IMR-90 (cell line): ENCODE measurements around the gene CXorf38. TPM values are rescaled to one million over a fixed set of nuclear protein-coding genes. Genes with fewer than 3 reads are reported as not detected.

Source experiments
- ATAC-seq: fragments of 200-7000 bp; cut with Tn5 transposase; 2 replicates; pipeline ENCODE4 v1.9.1; 2020; ENCODE audit warnings: low read depth, mild to moderate bottlenecking, moderate library complexity
- BruUV-seq: library from RNA; stranded (reverse); fragments of 400-500 nt; replicated peaks from 2 replicates; lab custom pipeline; 2021; lab: Mats Ljungman, UMichigan
- CTCF ChIA-PET: fragments of 300-600 bp; formaldehyde crosslinking; extraction: SDS; loops from one replicate; lab custom pipeline; 2021; ENCODE audit warnings: antibody characterized with exemption; lab: Yijun Ruan, JAX
- POLR2A ChIA-PET: fragments of 300-600 bp; sonication (Branson Sonifier 250); formaldehyde crosslinking; loops from one replicate; lab custom pipeline; 2022; ENCODE audit warnings: antibody characterized with exemption; ENCODE audit not compliant: unreplicated experiment; lab: Charles Lee
- DNase-seq: peaks from one replicate; pipeline ENCODE4 v3.0.0; 2013
- H2AFZ ChIP-seq: replicated peaks from 2 replicates; pipeline ENCODE3; 2013; ENCODE audit warnings: low read length, mild to moderate bottlenecking; ENCODE audit not compliant: poor library complexity
- H2AK5ac ChIP-seq: 2 replicates; pipeline ENCODE4 v1.6.1; 2013; ENCODE audit warnings: low read depth, low read length, inconsistent platforms
- H2AK9ac ChIP-seq: replicated peaks from 2 replicates; pipeline ENCODE3; 2013; ENCODE audit warnings: mild to moderate bottlenecking, low read depth, low read length, moderate library complexity; ENCODE audit not compliant: poor library complexity
- H2BK120ac ChIP-seq: 2 replicates; pipeline ENCODE4 v1.6.1; 2013; ENCODE audit warnings: low read depth, low read length, inconsistent platforms
- H2BK15ac ChIP-seq: 3 replicates; pipeline ENCODE4 v1.6.1; 2013; ENCODE audit warnings: low read depth, low read length, inconsistent platforms
- H2BK20ac ChIP-seq: 2 replicates; pipeline ENCODE4 v1.6.1; 2013; ENCODE audit warnings: low read depth, mild to moderate bottlenecking, inconsistent platforms, low read length, moderate library complexity
- H2BK5ac ChIP-seq: 2 replicates; pipeline ENCODE4 v1.6.1; 2013; ENCODE audit warnings: mild to moderate bottlenecking, low read depth, low read length, inconsistent platforms; ENCODE audit not compliant: poor library complexity, severe bottlenecking
- H3K14ac ChIP-seq: replicated peaks from 2 replicates; pipeline ENCODE4 v1.6.1; 2013; ENCODE audit warnings: low read depth, low read length, inconsistent platforms
- H3K18ac ChIP-seq: 2 replicates; pipeline ENCODE4 v1.6.1; 2013; ENCODE audit warnings: low read depth, low read length, control low read depth
- H3K23ac ChIP-seq: 2 replicates; pipeline ENCODE4 v1.6.1; 2013; ENCODE audit warnings: low read depth, low read length, inconsistent platforms
- H3K27ac ChIP-seq: 2 replicates; pipeline ENCODE4 v1.5.1; 2013; ENCODE audit warnings: mild to moderate bottlenecking, control low read depth, low read length; ENCODE audit not compliant: insufficient read depth
- H3K27me3 ChIP-seq: 2 replicates; pipeline ENCODE4 v1.6.1; 2013; ENCODE audit warnings: low read length; ENCODE audit not compliant: control insufficient read depth, insufficient read depth
- H3K36me3 ChIP-seq: 2 replicates; pipeline ENCODE4 v1.6.1; 2013; ENCODE audit warnings: low read length, mixed read lengths; ENCODE audit not compliant: control insufficient read depth, insufficient read depth
- H3K4ac ChIP-seq: 2 replicates; pipeline ENCODE4 v1.6.1; 2013; ENCODE audit warnings: low read depth, low read length, inconsistent platforms
- H3K4me1 ChIP-seq: 2 replicates; pipeline ENCODE4 v1.6.1; 2013; ENCODE audit warnings: low read length, mixed read lengths; ENCODE audit not compliant: control insufficient read depth, insufficient read depth
- H3K4me2 ChIP-seq: 2 replicates; pipeline ENCODE4 v1.6.1; 2013; ENCODE audit warnings: low read depth, mild to moderate bottlenecking, control low read depth, low read length, moderate library complexity
- H3K4me3 ChIP-seq: 2 replicates; pipeline ENCODE4 v1.5.1; 2013; ENCODE audit warnings: low read depth, mild to moderate bottlenecking, control low read depth, low read length, moderate library complexity; ENCODE audit not compliant: insufficient read depth
- H3K56ac ChIP-seq: 2 replicates; pipeline ENCODE4 v1.6.1; 2013; ENCODE audit warnings: low read length, inconsistent platforms; ENCODE audit not compliant: insufficient read depth; ENCODE audit errors: extremely low read depth
- H3K79me1 ChIP-seq, 2 experiments: 2 replicates each; pipeline ENCODE4 v1.6.1; 2013; ENCODE audit warnings: low read length in 2 of 2, inconsistent platforms in 1 of 2, low read depth in 1 of 2
- H3K9ac ChIP-seq: 2 replicates; pipeline ENCODE4 v1.6.1; 2013; ENCODE audit warnings: low read depth, low read length, control low read depth
- H3K9me1 ChIP-seq: 2 replicates; pipeline ENCODE4 v1.6.1; 2013; ENCODE audit warnings: low read length, inconsistent platforms; ENCODE audit not compliant: insufficient read depth
- H3K9me3 ChIP-seq: 2 replicates; pipeline ENCODE4 v1.6.1; 2013; ENCODE audit warnings: low read length; ENCODE audit not compliant: control insufficient read depth, insufficient read depth
- H4K20me1 ChIP-seq: 2 replicates; pipeline ENCODE4 v1.6.1; 2013; ENCODE audit warnings: low read length, inconsistent platforms; ENCODE audit not compliant: insufficient read depth
- H4K5ac ChIP-seq: 2 replicates; pipeline ENCODE4 v1.6.1; 2013; ENCODE audit warnings: mild to moderate bottlenecking, low read depth, low read length, control low read depth
- H4K8ac ChIP-seq, 2 experiments: 2 replicates each; pipeline ENCODE4 v1.6.1; 2013; ENCODE audit warnings: low read depth in 2 of 2, low read length in 2 of 2, control low read depth in 1 of 2, inconsistent platforms in 1 of 2
- H4K91ac ChIP-seq: 2 replicates; pipeline ENCODE4 v1.6.1; 2013; ENCODE audit warnings: low read depth, low read length, inconsistent platforms; ENCODE audit not compliant: insufficient read depth
- BHLHE40 ChIP-seq: fragments of 150-350 bp; IDR thresholded peaks from 2 replicates; pipeline ENCODE4 v1.6.1; 2016; ENCODE audit warnings: mild to moderate bottlenecking, low read depth, low read length
- CEBPB ChIP-seq: IDR thresholded peaks from 2 replicates; pipeline ENCODE4 v1.6.1; 2012; ENCODE audit warnings: low read depth, low read length, improper control_type of control experiment
- CHD1 ChIP-seq: IDR thresholded peaks from 2 replicates; pipeline ENCODE4 v1.6.1; 2012; ENCODE audit warnings: low read depth, low read length, improper control_type of control experiment
- FOS ChIP-seq: fragments of 150-350 bp; IDR thresholded peaks from 2 replicates; pipeline ENCODE4 v1.6.1; 2016; ENCODE audit warnings: low read depth, low read length
- MAFK ChIP-seq: IDR thresholded peaks from 2 replicates; pipeline ENCODE4 v1.6.1; 2012; ENCODE audit warnings: low read depth, low read length, improper control_type of control experiment
- MAZ ChIP-seq: IDR thresholded peaks from 2 replicates; pipeline ENCODE4 v1.6.1; 2012; ENCODE audit warnings: low read depth, mild to moderate bottlenecking, low read length, improper control_type of control experiment, moderate library complexity, borderline replicate concordance
- MXI1 ChIP-seq: IDR thresholded peaks from 2 replicates; pipeline ENCODE4 v1.6.1; 2012; ENCODE audit warnings: low read depth, mild to moderate bottlenecking, low read length, moderate library complexity, borderline replicate concordance
- NFE2L2 ChIP-seq: fragments of 150-350 bp; IDR thresholded peaks from 2 replicates; pipeline ENCODE4 v1.6.1; 2016; ENCODE audit warnings: low read depth, mild to moderate bottlenecking, low read length
- POLR2A ChIP-seq: IDR thresholded peaks from 2 replicates; pipeline ENCODE4 v1.6.1; 2012; ENCODE audit warnings: mild to moderate bottlenecking, low read depth, low read length
- RAD21 ChIP-seq: IDR thresholded peaks from 2 replicates; pipeline ENCODE4 v1.6.1; 2012; ENCODE audit warnings: low read length, improper control_type of control experiment
- RCOR1 ChIP-seq: IDR thresholded peaks from 2 replicates; pipeline ENCODE4 v1.6.1; 2012; ENCODE audit warnings: mild to moderate bottlenecking, low read length, improper control_type of control experiment; ENCODE audit not compliant: insufficient replicate concordance
- RFX5 ChIP-seq: IDR thresholded peaks from 2 replicates; pipeline ENCODE4 v1.8.0; 2012; ENCODE audit warnings: low read depth, mild to moderate bottlenecking, low read length, moderate library complexity
- SMC3 ChIP-seq: fragments of 150-350 bp; IDR thresholded peaks from 2 replicates; pipeline ENCODE4 v1.6.1; 2016; ENCODE audit warnings: low read depth, mild to moderate bottlenecking, antibody characterized with exemption, low read length, moderate library complexity
- WGBS, 2 experiments: methylation state at CpG; one replicate each; pipeline versions ENCODE4 v1.1.5 to v1.1.7; 2013; ENCODE audit warnings: missing lambda C conversion rate in 2 of 2; ENCODE audit not compliant: insufficient read length in 1 of 2; ENCODE audit errors: extremely low coverage in 2 of 2; 5-methylcytosine and 5-hydroxymethylcytosine counted together
- dilution Hi-C: fragments of 300-500 bp; cut with HindIII; formaldehyde crosslinking; loops from one replicate; pipeline ENCODE4 v1.14.3; 2018; ENCODE audit warnings: low sequenced_read_pairs; ENCODE audit not compliant: unreplicated experiment
- in situ Hi-C: fragments of 300-500 bp; cut with MboI; formaldehyde crosslinking; loops from 3 replicates; pipeline ENCODE4 v1.14.3; 2019; ENCODE audit warnings: low sequenced_read_pairs, inconsistent platforms, mixed read lengths
- intact Hi-C: fragments of 100-400 bp; cut with micrococcal nuclease; formaldehyde crosslinking; loops from 2 replicates; pipeline ENCODE4 v1.10.0; 2022
- polyA plus RNA-seq, 3 experiments: library from polyadenylated mRNA; depleted of rRNA; stranded (reverse); fragments of >200 nt; gene quantifications; 2 replicates each; pipeline ENCODE4 v1.2.3, GENCODE V29; 2012; ENCODE audit warnings: low replicate concordance in 1 of 3
- total RNA-seq: library from RNA; depleted of rRNA; stranded (reverse); fragments of >200 nt; gene quantifications from 2 replicates; pipeline ENCODE4 v1.2.3, GENCODE V29; 2012
- TF ChIP-seq, protein P1 (sequence below): conservative IDR thresholded peaks from 2 replicates; pipeline ENCODE4 v1.5.1; 2012; ENCODE audit warnings: mild to moderate bottlenecking, low read depth, low read length, improper control_type of control experiment
- TF ChIP-seq, protein P2 (sequence below): fragments of 150-350 bp; IDR thresholded peaks from 2 replicates; pipeline ENCODE4 v1.6.1; 2017; ENCODE audit warnings: mild to moderate bottlenecking, antibody characterized with exemption, low read length, low read depth
- TF ChIP-seq, protein P3 (sequence below): fragments of 150-350 bp; IDR thresholded peaks from 2 replicates; pipeline ENCODE4 v1.6.1; 2016; ENCODE audit warnings: low read depth, mild to moderate bottlenecking, low read length, moderate library complexity, borderline replicate concordance

The CXorf38 gene
- total and polyA plus RNA-seq, 2 of the 4 experiments (the other 2 are of a cell fraction) = 7.0 to 9.9 TPM

DNA sequence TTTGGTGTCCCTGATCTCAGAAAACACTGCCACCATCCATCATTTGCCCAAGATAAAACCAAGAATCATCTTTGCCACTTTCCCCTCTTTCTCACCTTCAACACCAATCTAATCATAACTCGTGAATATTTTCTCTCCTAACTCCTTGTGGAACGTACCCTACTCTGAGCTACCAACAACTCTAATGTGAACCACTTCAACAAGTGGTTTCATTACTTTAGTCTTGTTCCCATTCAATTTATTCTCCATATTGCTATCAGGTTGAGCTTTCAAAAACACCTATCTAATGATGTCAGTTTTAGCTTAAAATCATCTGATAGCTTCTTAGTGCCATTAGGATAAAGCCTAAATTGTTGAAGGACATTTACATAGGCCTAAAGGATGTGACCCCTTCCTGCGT, 39.8 kb upstream of the CXorf38 start:
- no peak overlapping the region for H3K27ac ChIP-seq
- no peak overlapping the region for H2AFZ ChIP-seq
- no peak overlapping the region for H3K14ac ChIP-seq
- H3K9ac ChIP-seq = no peak overlapping the region
- no peaks in the 10 kb centered on the region for H3K4me1 ChIP-seq
- intact Hi-C loops (no loop called here), dilution Hi-C loops (no loop called here), in situ Hi-C loops (no loop called here)
- TF ChIP-seq MXI1 (no peak), SMC3 (no peak), BHLHE40 (no peak), MAFK (no peak), CEBPB (no peak), POLR2A (no peak), NFE2L2 (no peak), FOS (no peak), RCOR1 (no peak), RAD21 (no peak), RFX5 (no peak), MAZ (no peak), CHD1 (no peak)
- TF ChIP-seq, protein P1, sequence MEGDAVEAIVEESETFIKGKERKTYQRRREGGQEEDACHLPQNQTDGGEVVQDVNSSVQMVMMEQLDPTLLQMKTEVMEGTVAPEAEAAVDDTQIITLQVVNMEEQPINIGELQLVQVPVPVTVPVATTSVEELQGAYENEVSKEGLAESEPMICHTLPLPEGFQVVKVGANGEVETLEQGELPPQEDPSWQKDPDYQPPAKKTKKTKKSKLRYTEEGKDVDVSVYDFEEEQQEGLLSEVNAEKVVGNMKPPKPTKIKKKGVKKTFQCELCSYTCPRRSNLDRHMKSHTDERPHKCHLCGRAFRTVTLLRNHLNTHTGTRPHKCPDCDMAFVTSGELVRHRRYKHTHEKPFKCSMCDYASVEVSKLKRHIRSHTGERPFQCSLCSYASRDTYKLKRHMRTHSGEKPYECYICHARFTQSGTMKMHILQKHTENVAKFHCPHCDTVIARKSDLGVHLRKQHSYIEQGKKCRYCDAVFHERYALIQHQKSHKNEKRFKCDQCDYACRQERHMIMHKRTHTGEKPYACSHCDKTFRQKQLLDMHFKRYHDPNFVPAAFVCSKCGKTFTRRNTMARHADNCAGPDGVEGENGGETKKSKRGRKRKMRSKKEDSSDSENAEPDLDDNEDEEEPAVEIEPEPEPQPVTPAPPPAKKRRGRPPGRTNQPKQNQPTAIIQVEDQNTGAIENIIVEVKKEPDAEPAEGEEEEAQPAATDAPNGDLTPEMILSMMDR = no peak
- TF ChIP-seq, protein P2, sequence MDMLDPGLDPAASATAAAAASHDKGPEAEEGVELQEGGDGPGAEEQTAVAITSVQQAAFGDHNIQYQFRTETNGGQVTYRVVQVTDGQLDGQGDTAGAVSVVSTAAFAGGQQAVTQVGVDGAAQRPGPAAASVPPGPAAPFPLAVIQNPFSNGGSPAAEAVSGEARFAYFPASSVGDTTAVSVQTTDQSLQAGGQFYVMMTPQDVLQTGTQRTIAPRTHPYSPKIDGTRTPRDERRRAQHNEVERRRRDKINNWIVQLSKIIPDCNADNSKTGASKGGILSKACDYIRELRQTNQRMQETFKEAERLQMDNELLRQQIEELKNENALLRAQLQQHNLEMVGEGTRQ = no peak
- TF ChIP-seq, protein P3, sequence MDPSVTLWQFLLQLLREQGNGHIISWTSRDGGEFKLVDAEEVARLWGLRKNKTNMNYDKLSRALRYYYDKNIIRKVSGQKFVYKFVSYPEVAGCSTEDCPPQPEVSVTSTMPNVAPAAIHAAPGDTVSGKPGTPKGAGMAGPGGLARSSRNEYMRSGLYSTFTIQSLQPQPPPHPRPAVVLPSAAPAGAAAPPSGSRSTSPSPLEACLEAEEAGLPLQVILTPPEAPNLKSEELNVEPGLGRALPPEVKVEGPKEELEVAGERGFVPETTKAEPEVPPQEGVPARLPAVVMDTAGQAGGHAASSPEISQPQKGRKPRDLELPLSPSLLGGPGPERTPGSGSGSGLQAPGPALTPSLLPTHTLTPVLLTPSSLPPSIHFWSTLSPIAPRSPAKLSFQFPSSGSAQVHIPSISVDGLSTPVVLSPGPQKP = no peak
- peaks cover 12% of the 10 kb centered on the region for H3K36me3 ChIP-seq
- H3K18ac ChIP-seq = no peak overlapping the region
- CTCF ChIA-PET = no interaction called here
- H2BK20ac ChIP-seq = no peak overlapping the region
- POLR2A ChIA-PET = no interaction called here
- H3K4me3 ChIP-seq = no peak overlapping the region
- H3K23ac ChIP-seq = no peak overlapping the region
- no peak overlapping the region for H2BK15ac ChIP-seq
- H4K5ac ChIP-seq = no peak overlapping the region
- H3K4me2 ChIP-seq = no peak overlapping the region
- H2BK5ac ChIP-seq = no peak overlapping the region
- H2BK120ac ChIP-seq = no peak overlapping the region
- no peaks in the 10 kb centered on the region for H4K20me1 ChIP-seq
- BruUV-seq = no TSS peak
- no peaks in the 10 kb centered on the region for H3K9me3 ChIP-seq
- DNase-seq (no peak), ATAC-seq (no peak)
- WGBS, 2 experiments = 74 to 100% methylated on average over 1 to 2 of the region's 3 CpGs
- H2AK5ac ChIP-seq = no peak overlapping the region
- peaks cover 4 to 5% of the 10 kb centered on the region in 2 experiments; a peak in 1 of 4 replicates for H3K79me1 ChIP-seq
- H3K27me3 ChIP-seq = peaks cover 6% of the 10 kb centered on the region
- no peak overlapping the region for H3K4ac ChIP-seq
- H3K9me1 ChIP-seq = no peaks in the 10 kb centered on the region
- H3K56ac ChIP-seq = no peak overlapping the region
- H4K8ac ChIP-seq = no peak overlapping the region
- H2AK9ac ChIP-seq = no peak overlapping the region
- no peak overlapping the region for H4K91ac ChIP-seq
